BLaER1 (cell line): ENCODE data around the gene HS6ST2.

Experiments used
- H3K27ac ChIP-seq: shearing (Covaris generic); formaldehyde crosslinking; 2 replicates; pipeline ENCODE4 v1.8.1; 2022
- H3K27me3 ChIP-seq: shearing (Covaris generic); formaldehyde crosslinking; 2 replicates; pipeline ENCODE4 v1.8.1; 2022
- H3K36me3 ChIP-seq: shearing (Covaris generic); formaldehyde crosslinking; 2 replicates; pipeline ENCODE4 v1.8.1; 2022
- H3K4me1 ChIP-seq: shearing (Covaris generic); formaldehyde crosslinking; 2 replicates; pipeline ENCODE4 v1.8.1; 2022
- H3K4me2 ChIP-seq: shearing (Covaris generic); formaldehyde crosslinking; 2 replicates; pipeline ENCODE4 v1.8.1; 2022
- H3K4me3 ChIP-seq: shearing (Covaris generic); formaldehyde crosslinking; 2 replicates; pipeline ENCODE4 v1.8.1; 2022
- H3K9ac ChIP-seq: shearing (Covaris generic); formaldehyde crosslinking; 2 replicates; pipeline ENCODE4 v1.8.1; 2022
- H3K9me3 ChIP-seq: shearing (Covaris generic); formaldehyde crosslinking; 2 replicates; pipeline ENCODE4 v1.8.1; 2022
- H4K20me1 ChIP-seq: shearing (Covaris generic); formaldehyde crosslinking; 2 replicates; pipeline ENCODE4 v1.8.1; 2022
- Cebpa-rat ChIP-seq: shearing (Covaris generic); IDR thresholded peaks from 2 replicates; pipeline ENCODE4 v1.8.1; 2022

The HS6ST2 gene

DNA sequence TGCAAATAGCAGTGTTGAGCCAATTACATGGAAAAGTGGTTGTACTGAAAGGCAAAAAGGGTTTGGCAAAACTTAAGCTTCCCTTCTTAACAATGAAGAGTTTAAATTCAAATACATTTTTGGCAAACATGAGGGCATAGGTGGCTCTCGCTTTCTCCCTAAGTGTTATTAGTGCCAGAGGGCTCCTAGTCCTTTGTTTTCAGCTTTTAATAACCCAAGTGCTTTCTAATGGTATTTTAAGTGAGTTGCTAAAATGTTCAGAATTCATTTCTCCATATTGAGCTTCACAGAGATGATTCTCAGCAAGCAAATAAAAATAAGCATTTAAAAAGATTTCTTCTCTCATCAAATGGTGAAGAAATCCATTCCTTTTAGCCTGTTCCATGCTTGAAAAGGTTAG is 123.7 kb downstream of the HS6ST2 start:
- peaks cover 11% of the 10 kb centered on the region; the same call in 1 of the 2 replicates for H4K20me1 ChIP-seq
- H3K36me3 ChIP-seq = no peaks in the 10 kb centered on the region
- no peak for TF ChIP-seq Cebpa-rat
- H3K9ac ChIP-seq = no peak overlapping the region
- no peak overlapping the region for H3K4me3 ChIP-seq
- H3K4me1 ChIP-seq = no peaks in the 10 kb centered on the region
- H3K4me2 ChIP-seq = no peak overlapping the region
- no peaks in the 10 kb centered on the region for H3K9me3 ChIP-seq
- no peak overlapping the region for H3K27ac ChIP-seq
- H3K27me3 ChIP-seq = peaks cover 81% of the 10 kb centered on the region

- Histone ChIP-seq H3K4me2 (no peak overlapping the region), H3K4me1 (no peaks in the 10 kb centered on the region), H3K27ac (no peak overlapping the region), H3K4me3 (no peak overlapping the region), H3K36me3 (no peaks in the 10 kb centered on the region), H3K27me3 (peaks cover 83% of the 10 kb centered on the region), H3K9ac (no peak overlapping the region), H3K9me3 (no peaks in the 10 kb centered on the region), H4K20me1 (peaks cover 11% of the 10 kb centered on the region; the same call in 1 of the 2 replicates)
- TF ChIP-seq Cebpa-rat = no peak
Observed at GRCh38 chrX:132834109-132834508, 124.3 kb downstream of the HS6ST2 start.

DNA sequence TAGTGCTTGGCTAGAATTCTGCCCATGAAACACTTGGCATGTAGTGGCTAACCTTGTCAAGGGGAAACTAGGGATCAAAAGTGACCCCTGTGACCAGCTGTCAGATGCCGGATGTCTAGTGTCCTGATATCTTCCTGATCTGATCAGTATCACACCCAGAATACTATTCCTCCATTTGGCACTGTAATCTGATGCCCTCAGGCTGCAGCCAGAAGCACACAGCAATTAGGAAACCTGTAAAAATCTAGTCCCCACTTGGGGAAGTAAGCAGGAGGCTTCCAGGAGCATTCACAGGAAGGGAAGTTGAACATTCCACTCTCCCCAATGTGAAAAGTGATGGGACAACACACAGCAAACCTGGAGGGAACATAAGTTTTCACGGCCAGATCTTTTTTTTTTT is 125.1 kb downstream of the HS6ST2 start:
- TF ChIP-seq Cebpa-rat = no peak
- no peaks in the 10 kb centered on the region for H3K4me1 ChIP-seq
- H4K20me1 ChIP-seq = peaks cover 11% of the 10 kb centered on the region; the same call in 1 of the 2 replicates
- H3K4me2 ChIP-seq = no peak overlapping the region
- H3K36me3 ChIP-seq = no peaks in the 10 kb centered on the region
- H3K4me3 ChIP-seq = no peak overlapping the region
- H3K27ac ChIP-seq = no peak overlapping the region
- H3K27me3 ChIP-seq = peaks cover 80% of the 10 kb centered on the region
- 0 out of 2 replicates have a peak overlapping the region, but pooled peaks have one; percentile 13 for H3K9ac ChIP-seq
- no peaks in the 10 kb centered on the region for H3K9me3 ChIP-seq

GRCh38 chrX:132831336-132831973 is 127.0 kb downstream of the HS6ST2 start:
- H3K27ac ChIP-seq = no peak overlapping the region
- no peaks in the 10 kb centered on the region for H3K4me1 ChIP-seq
- H3K27me3 ChIP-seq = peaks cover 80% of the 10 kb centered on the region
- no peak overlapping the region for H3K9ac ChIP-seq
- peaks cover 11% of the 10 kb centered on the region; the same call in 1 of the 2 replicates for H4K20me1 ChIP-seq
- H3K36me3 ChIP-seq = no peaks in the 10 kb centered on the region
- no peak for TF ChIP-seq Cebpa-rat
- no peak overlapping the region for H3K4me3 ChIP-seq
- H3K4me2 ChIP-seq = no peak overlapping the region
- no peaks in the 10 kb centered on the region for H3K9me3 ChIP-seq

GRCh38 chrX:132822634-132823012 is 135.8 kb downstream of the HS6ST2 start:
- Histone ChIP-seq H3K9ac (no peak overlapping the region), H3K36me3 (no peaks in the 10 kb centered on the region), H4K20me1 (peaks cover 9% of the 10 kb centered on the region; the same call in 1 of the 2 replicates), H3K4me1 (no peaks in the 10 kb centered on the region), H3K9me3 (no peaks in the 10 kb centered on the region), H3K4me3 (no peak overlapping the region), H3K27ac (no peak overlapping the region), H3K27me3 (peaks cover 81% of the 10 kb centered on the region), H3K4me2 (no peak overlapping the region)
- TF ChIP-seq Cebpa-rat = no peak

DNA sequence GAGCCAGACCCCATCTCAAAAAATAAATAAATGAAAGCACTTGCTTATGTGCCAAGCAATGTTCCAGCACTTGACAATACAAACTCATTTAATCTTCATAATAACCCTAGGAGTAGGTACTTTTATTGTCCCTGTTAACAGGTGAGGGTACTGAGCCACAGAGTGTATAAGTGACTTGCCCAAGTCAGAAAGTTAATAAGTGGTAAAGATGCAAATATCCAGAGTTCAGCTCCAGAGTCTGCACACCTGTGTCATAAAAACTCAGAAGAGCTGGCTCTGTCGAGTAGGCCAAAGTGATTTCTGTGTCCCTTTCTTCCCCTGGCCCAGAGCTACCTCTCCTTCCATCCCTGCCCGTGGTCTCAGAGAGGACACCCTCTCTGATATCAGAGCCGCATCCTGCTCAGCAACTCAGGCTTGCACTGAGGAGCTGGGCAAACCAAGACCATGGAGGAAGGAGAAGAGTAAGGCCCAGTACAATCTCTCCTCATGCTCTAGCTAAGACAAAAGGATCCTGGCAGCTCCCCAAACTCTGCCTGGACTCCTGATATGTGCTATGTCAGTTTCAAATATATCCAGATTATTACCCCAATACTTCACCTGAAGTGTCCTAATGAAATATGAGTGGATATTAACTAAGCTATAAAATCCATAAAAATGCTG is 136.3 kb downstream of the HS6ST2 start:
- Histone ChIP-seq H3K9ac (no peak overlapping the region), H3K4me1 (no peaks in the 10 kb centered on the region), H4K20me1 (peaks cover 9% of the 10 kb centered on the region; the same call in 1 of the 2 replicates), H3K27me3 (peaks cover 81% of the 10 kb centered on the region), H3K9me3 (no peaks in the 10 kb centered on the region), H3K4me3 (no peak overlapping the region), H3K27ac (no peak overlapping the region), H3K4me2 (no peak overlapping the region), H3K36me3 (no peaks in the 10 kb centered on the region)
- no peak for TF ChIP-seq Cebpa-rat

DNA sequence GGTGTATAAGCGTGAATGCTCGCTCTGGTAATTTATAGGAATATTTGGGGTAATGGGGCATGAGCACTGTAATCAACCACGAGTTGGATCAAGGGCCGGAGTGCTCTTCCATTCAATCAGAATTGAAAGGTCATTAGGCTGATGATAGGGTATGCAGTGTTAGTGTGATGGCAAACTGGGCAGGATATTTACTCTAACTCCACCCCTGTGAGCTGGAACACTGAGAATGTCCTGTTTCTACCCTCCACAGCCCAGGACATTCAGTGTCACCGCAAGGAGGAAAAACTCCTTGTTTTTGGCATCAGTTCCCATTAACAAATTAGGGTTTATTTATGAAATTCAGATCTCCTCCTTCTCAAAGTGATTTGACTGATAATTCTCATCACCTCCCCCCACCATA is 137.8 kb downstream of the HS6ST2 start:
- no peaks in the 10 kb centered on the region for H3K36me3 ChIP-seq
- peaks cover 83% of the 10 kb centered on the region for H3K27me3 ChIP-seq
- H3K4me1 ChIP-seq = no peaks in the 10 kb centered on the region
- peaks cover 9% of the 10 kb centered on the region; the same call in 1 of the 2 replicates for H4K20me1 ChIP-seq
- H3K4me3 ChIP-seq = no peak overlapping the region
- no peaks in the 10 kb centered on the region for H3K9me3 ChIP-seq
- H3K4me2 ChIP-seq = no peak overlapping the region
- H3K9ac ChIP-seq = no peak overlapping the region
- no peak overlapping the region for H3K27ac ChIP-seq
- no peak for TF ChIP-seq Cebpa-rat

DNA sequence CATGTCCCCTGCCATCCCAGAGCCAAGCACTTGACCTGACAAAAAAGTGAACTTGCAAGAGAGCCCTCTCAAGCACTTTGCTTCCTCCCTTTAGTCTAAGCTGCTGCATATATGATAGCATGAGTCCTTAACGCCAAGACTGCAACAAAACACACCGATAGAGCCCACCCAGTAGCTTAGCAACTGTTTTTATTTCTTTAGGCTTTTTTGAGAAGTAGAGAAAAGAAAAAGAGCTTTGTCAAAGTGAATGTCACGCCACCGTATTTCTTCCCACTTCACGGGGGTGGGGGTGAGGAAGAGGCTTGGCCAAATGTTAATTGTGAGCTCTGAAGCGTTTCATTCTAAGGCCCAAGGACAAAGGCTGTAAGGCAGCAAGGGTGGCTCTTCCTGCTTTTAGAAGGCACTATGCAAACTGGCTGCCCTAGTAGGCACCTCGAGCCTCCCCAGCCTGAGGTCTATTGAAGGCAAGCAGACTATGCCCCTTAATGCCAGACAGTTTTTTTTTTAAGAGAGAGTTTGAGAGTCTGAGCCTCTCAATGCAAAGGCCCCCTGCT is 138.6 kb downstream of the HS6ST2 start:
- H3K27ac ChIP-seq = no peak overlapping the region
- no peaks in the 10 kb centered on the region for H3K4me1 ChIP-seq
- no peaks in the 10 kb centered on the region for H3K9me3 ChIP-seq
- H3K4me2 ChIP-seq = no peak overlapping the region
- H3K4me3 ChIP-seq = no peak overlapping the region
- H3K27me3 ChIP-seq = peaks cover 80% of the 10 kb centered on the region
- no peak for TF ChIP-seq Cebpa-rat
- H3K9ac ChIP-seq = no peak overlapping the region
- no peaks in the 10 kb centered on the region for H3K36me3 ChIP-seq
- peaks cover 9% of the 10 kb centered on the region; the same call in 1 of the 2 replicates for H4K20me1 ChIP-seq

GRCh38 chrX:132818638-132819037 is 139.8 kb downstream of the HS6ST2 start:
- Histone ChIP-seq H4K20me1 (peaks cover 9% of the 10 kb centered on the region; the same call in 1 of the 2 replicates), H3K4me1 (no peaks in the 10 kb centered on the region), H3K27ac (no peak overlapping the region), H3K36me3 (no peaks in the 10 kb centered on the region), H3K9ac (no peak overlapping the region), H3K4me2 (no peak overlapping the region), H3K9me3 (no peaks in the 10 kb centered on the region), H3K27me3 (peaks cover 92% of the 10 kb centered on the region), H3K4me3 (no peak overlapping the region)
- no peak for TF ChIP-seq Cebpa-rat

GRCh38 chrX:132815643-132816042 is 142.8 kb downstream of the HS6ST2 start:
- no peak for TF ChIP-seq Cebpa-rat
- no peaks in the 10 kb centered on the region for H3K36me3 ChIP-seq
- H3K27ac ChIP-seq = no peak overlapping the region
- H3K9me3 ChIP-seq = no peaks in the 10 kb centered on the region
- H3K4me2 ChIP-seq = no peak overlapping the region
- peaks cover 9% of the 10 kb centered on the region; the same call in 1 of the 2 replicates for H4K20me1 ChIP-seq
- H3K9ac ChIP-seq = no peak overlapping the region
- H3K4me1 ChIP-seq = no peaks in the 10 kb centered on the region
- H3K4me3 ChIP-seq = no peak overlapping the region
- H3K27me3 ChIP-seq = peaks cover 76% of the 10 kb centered on the region
